Ishikawa (cell line): ENCODE results near the gene CPPED1.

Experiments used
- CEBPB ChIP-seq: IDR thresholded peaks from 2 replicates; pipeline ENCODE4 v1.6.1; 2012
- CREB1 ChIP-seq: IDR thresholded peaks from 2 replicates; pipeline ENCODE4 v1.6.1; 2012; ENCODE audit warnings: low read depth
- EGR1 ChIP-seq: IDR thresholded peaks from 2 replicates; pipeline ENCODE4 v1.6.1; 2012
- EP300 ChIP-seq: IDR thresholded peaks from 2 replicates; pipeline ENCODE4 v1.6.1; 2012; ENCODE audit warnings: borderline replicate concordance
- FOXM1 ChIP-seq: IDR thresholded peaks from 2 replicates; pipeline ENCODE4 v1.6.1; 2012; ENCODE audit warnings: low read depth, borderline replicate concordance
- MAX ChIP-seq: IDR thresholded peaks from 2 replicates; pipeline ENCODE4 v1.6.1; 2012
- NFIC ChIP-seq: IDR thresholded peaks from 2 replicates; pipeline ENCODE4 v1.6.1; 2012
- RAD21 ChIP-seq: IDR thresholded peaks from 2 replicates; pipeline ENCODE4 v1.6.1; 2012; ENCODE audit warnings: low read depth
- REST ChIP-seq: IDR thresholded peaks from 2 replicates; pipeline ENCODE4 v1.6.1; 2012; ENCODE audit warnings: low read depth, mild to moderate bottlenecking
- TAF1 ChIP-seq: IDR thresholded peaks from 2 replicates; pipeline ENCODE4 v1.6.1; 2012; ENCODE audit warnings: low read depth, mild to moderate bottlenecking
- TCF12 ChIP-seq: IDR thresholded peaks from 2 replicates; pipeline ENCODE4 v1.6.1; 2012; ENCODE audit warnings: low read depth
- TEAD4 ChIP-seq: IDR thresholded peaks from 2 replicates; pipeline ENCODE4 v1.6.1; 2012
- USF1 ChIP-seq: IDR thresholded peaks from 2 replicates; pipeline ENCODE4 v1.6.1; 2012
- YY1 ChIP-seq: IDR thresholded peaks from 2 replicates; pipeline ENCODE4 v1.6.1; 2012; ENCODE audit warnings: low read depth
- ZBTB7A ChIP-seq: IDR thresholded peaks from 2 replicates; pipeline ENCODE4 v1.6.1; 2012; ENCODE audit warnings: low read depth

Gene CPPED1

GRCh38 chr16:12658506-12658905 is 145.2 kb downstream of the CPPED1 start:
- TF ChIP-seq EP300 (no peak), EGR1 (no peak), MAX (no peak), YY1 (no peak), CEBPB (no peak), TAF1 (no peak), CREB1 (no peak), FOXM1 (no peak), NFIC (no peak), ZBTB7A (no peak)

GRCh38 chr16:12655537-12655936 is 148.2 kb downstream of the CPPED1 start:
- no peak for TF ChIP-seq TCF12
- TF ChIP-seq FOXM1: no peak
- TF ChIP-seq USF1: no peak
- TF ChIP-seq ZBTB7A: no peak
- TF ChIP-seq EGR1: no peak
- TF ChIP-seq CEBPB: no peak

GRCh38 chr16:12653820-12654392 is 149.8 kb downstream of the CPPED1 start:
- TF ChIP-seq EP300 (no peak), RAD21 (no peak), YY1 (no peak), REST (no peak), CREB1 (no peak), TCF12 (no peak), USF1 (no peak), TAF1 (no peak), MAX (no peak), EGR1 (no peak), TEAD4 (no peak), ZBTB7A (no peak), CEBPB (no peak), NFIC (no peak), FOXM1 (no peak)

GRCh38 chr16:12652924-12653323 is 150.8 kb downstream of the CPPED1 start:
- no peak for TF ChIP-seq CREB1
- no peak for TF ChIP-seq RAD21
- TF ChIP-seq CEBPB: no peak
- no peak for TF ChIP-seq TEAD4
- TF ChIP-seq FOXM1: no peak
- TF ChIP-seq EP300: no peak
- TF ChIP-seq MAX: no peak
- TF ChIP-seq REST: no peak
- no peak for TF ChIP-seq EGR1
- TF ChIP-seq TAF1: no peak
- TF ChIP-seq ZBTB7A: no peak
- TF ChIP-seq YY1: no peak
- TF ChIP-seq NFIC: no peak
- no peak for TF ChIP-seq TCF12

- no peak for TF ChIP-seq TCF12
- TF ChIP-seq REST: no peak
- no peak for TF ChIP-seq EGR1
- no peak for TF ChIP-seq YY1
- no peak for TF ChIP-seq CREB1
- no peak for TF ChIP-seq RAD21
- no peak for TF ChIP-seq TAF1
- no peak for TF ChIP-seq CEBPB
- no peak for TF ChIP-seq TEAD4
- TF ChIP-seq EP300: no peak
- no peak for TF ChIP-seq FOXM1
- no peak for TF ChIP-seq MAX
- no peak for TF ChIP-seq ZBTB7A
- no peak for TF ChIP-seq NFIC
- TF ChIP-seq USF1: no peak
Measured at GRCh38 chr16:12651765-12652512, 151.7 kb downstream of the CPPED1 start.
